T-helper 1 cell treated with Interleukin-12 subunit alpha and Interleukin-12 subunit beta and Interleukin-4 antibody, amounts not matched to agents 30 μg/mL and 1 μg/mL, for 36 hours (primary cell): ENCODE results near the gene AGBL4.

Experiments
- H3K27ac Mint-ChIP-seq: one replicate; pipeline ENCODE4 v1.8.0; 2021; ENCODE audit warnings: mild to moderate bottlenecking, mixed read lengths
- H3K27me3 Mint-ChIP-seq: one replicate; pipeline ENCODE4 v1.8.0; 2021; ENCODE audit warnings: low read depth, mixed read lengths
- H3K36me3 Mint-ChIP-seq: one replicate; pipeline ENCODE4 v1.8.0; 2021; ENCODE audit warnings: low read depth, mixed read lengths
- H3K4me1 Mint-ChIP-seq: one replicate; pipeline ENCODE4 v1.8.0; 2021; ENCODE audit warnings: low read depth, mixed read lengths
- H3K4me3 Mint-ChIP-seq: one replicate; pipeline ENCODE4 v1.8.0; 2021; ENCODE audit warnings: mild to moderate bottlenecking, moderate library complexity, mixed read lengths
- H3K9me3 Mint-ChIP-seq: one replicate; pipeline ENCODE4 v1.8.0; 2021; ENCODE audit warnings: mixed read lengths

Gene AGBL4

GRCh38 chr1:48944811-48945210 lies 1078.9 kb downstream of the AGBL4 start:
- Mint-ChIP-seq H3K4me1 (no peaks in the 10 kb centered on the region), H3K27ac (no peak overlapping the region), H3K36me3 (no peaks in the 10 kb centered on the region), H3K9me3 (no peaks in the 10 kb centered on the region), H3K27me3 (no peaks in the 10 kb centered on the region), H3K4me3 (no peak overlapping the region)

GRCh38 chr1:48943826-48944225 lies 1079.9 kb downstream of the AGBL4 start:
- H3K4me1 Mint-ChIP-seq: no peaks in the 10 kb centered on the region
- H3K27ac Mint-ChIP-seq: no peak overlapping the region
- H3K4me3 Mint-ChIP-seq: no peak overlapping the region
- no peaks in the 10 kb centered on the region for H3K9me3 Mint-ChIP-seq
- no peaks in the 10 kb centered on the region for H3K27me3 Mint-ChIP-seq
- H3K36me3 Mint-ChIP-seq: no peaks in the 10 kb centered on the region

- Mint-ChIP-seq H3K36me3 (no peaks in the 10 kb centered on the region), H3K9me3 (no peaks in the 10 kb centered on the region), H3K27me3 (no peaks in the 10 kb centered on the region), H3K4me1 (no peaks in the 10 kb centered on the region), H3K4me3 (no peak overlapping the region), H3K27ac (no peak overlapping the region)
Measured at GRCh38 chr1:48943393-48943792, 1080.4 kb downstream of the AGBL4 start.

- H3K27ac Mint-ChIP-seq: no peak overlapping the region
- H3K9me3 Mint-ChIP-seq: no peaks in the 10 kb centered on the region
- H3K36me3 Mint-ChIP-seq: no peaks in the 10 kb centered on the region
- H3K4me1 Mint-ChIP-seq: no peaks in the 10 kb centered on the region
- H3K27me3 Mint-ChIP-seq: no peaks in the 10 kb centered on the region
- H3K4me3 Mint-ChIP-seq: no peak overlapping the region
Measured at GRCh38 chr1:48940962-48941732, 1082.6 kb downstream of the AGBL4 start.

- no peaks in the 10 kb centered on the region for H3K9me3 Mint-ChIP-seq
- no peak overlapping the region for H3K27ac Mint-ChIP-seq
- H3K4me1 Mint-ChIP-seq: no peaks in the 10 kb centered on the region
- H3K4me3 Mint-ChIP-seq: no peak overlapping the region
- H3K27me3 Mint-ChIP-seq: no peaks in the 10 kb centered on the region
- H3K36me3 Mint-ChIP-seq: no peaks in the 10 kb centered on the region
Measured at GRCh38 chr1:48940354-48940753, 1083.4 kb downstream of the AGBL4 start.

- H3K27ac Mint-ChIP-seq: no peak overlapping the region
- H3K27me3 Mint-ChIP-seq: no peaks in the 10 kb centered on the region
- no peak overlapping the region for H3K4me3 Mint-ChIP-seq
- H3K9me3 Mint-ChIP-seq: no peaks in the 10 kb centered on the region
- no peaks in the 10 kb centered on the region for H3K36me3 Mint-ChIP-seq
- H3K4me1 Mint-ChIP-seq: no peaks in the 10 kb centered on the region
Measured at GRCh38 chr1:48939828-48940227, 1083.9 kb downstream of the AGBL4 start.

GRCh38 chr1:48939042-48939441 lies 1084.7 kb downstream of the AGBL4 start:
- Mint-ChIP-seq H3K27ac (no peak overlapping the region), H3K27me3 (no peaks in the 10 kb centered on the region), H3K36me3 (no peaks in the 10 kb centered on the region), H3K4me1 (no peaks in the 10 kb centered on the region), H3K4me3 (no peak overlapping the region), H3K9me3 (no peaks in the 10 kb centered on the region)

- Mint-ChIP-seq H3K27ac (no peak overlapping the region), H3K36me3 (no peaks in the 10 kb centered on the region), H3K9me3 (no peaks in the 10 kb centered on the region), H3K4me1 (no peaks in the 10 kb centered on the region), H3K27me3 (no peaks in the 10 kb centered on the region), H3K4me3 (no peak overlapping the region)
Measured at GRCh38 chr1:48937732-48938131, 1086.0 kb downstream of the AGBL4 start.

- Mint-ChIP-seq H3K36me3 (no peaks in the 10 kb centered on the region), H3K4me3 (no peak overlapping the region), H3K27ac (no peak overlapping the region)
Measured at GRCh38 chr1:48936436-48936835, 1087.3 kb downstream of the AGBL4 start.

GRCh38 chr1:48932366-48932765 lies 1091.4 kb downstream of the AGBL4 start:
- no peaks in the 10 kb centered on the region for H3K27me3 Mint-ChIP-seq
- no peak overlapping the region for H3K27ac Mint-ChIP-seq
- no peaks in the 10 kb centered on the region for H3K4me1 Mint-ChIP-seq
- H3K4me3 Mint-ChIP-seq: no peak overlapping the region
- H3K9me3 Mint-ChIP-seq: no peaks in the 10 kb centered on the region
- no peaks in the 10 kb centered on the region for H3K36me3 Mint-ChIP-seq

More at GRCh38 chr1:48936436-48936835, 1087.3 kb downstream of the AGBL4 start:
- Mint-ChIP-seq H3K9me3 (no peaks in the 10 kb centered on the region), H3K4me1 (no peaks in the 10 kb centered on the region), H3K27me3 (no peaks in the 10 kb centered on the region)

GRCh38 chr1:48931506-48932192 lies 1092.1 kb downstream of the AGBL4 start:
- Mint-ChIP-seq H3K36me3 (no peaks in the 10 kb centered on the region), H3K9me3 (no peaks in the 10 kb centered on the region), H3K4me3 (no peak overlapping the region), H3K27me3 (no peaks in the 10 kb centered on the region), H3K27ac (no peak overlapping the region), H3K4me1 (no peaks in the 10 kb centered on the region)

GRCh38 chr1:48930011-48930410 lies 1093.7 kb downstream of the AGBL4 start:
- no peaks in the 10 kb centered on the region for H3K36me3 Mint-ChIP-seq
- no peak overlapping the region for H3K27ac Mint-ChIP-seq
- no peaks in the 10 kb centered on the region for H3K9me3 Mint-ChIP-seq
- H3K4me1 Mint-ChIP-seq: no peaks in the 10 kb centered on the region
- H3K27me3 Mint-ChIP-seq: no peaks in the 10 kb centered on the region
- H3K4me3 Mint-ChIP-seq: no peak overlapping the region

GRCh38 chr1:48924099-48924498 lies 1099.7 kb downstream of the AGBL4 start:
- H3K4me3 Mint-ChIP-seq: no peak overlapping the region
- H3K4me1 Mint-ChIP-seq: no peaks in the 10 kb centered on the region
- no peaks in the 10 kb centered on the region for H3K9me3 Mint-ChIP-seq
- H3K36me3 Mint-ChIP-seq: no peaks in the 10 kb centered on the region
- H3K27ac Mint-ChIP-seq: no peak overlapping the region
- no peaks in the 10 kb centered on the region for H3K27me3 Mint-ChIP-seq

GRCh38 chr1:48923116-48923515 lies 1100.6 kb downstream of the AGBL4 start:
- H3K27me3 Mint-ChIP-seq: no peaks in the 10 kb centered on the region
- no peak overlapping the region for H3K4me3 Mint-ChIP-seq
- no peaks in the 10 kb centered on the region for H3K9me3 Mint-ChIP-seq
- no peak overlapping the region for H3K27ac Mint-ChIP-seq
- no peaks in the 10 kb centered on the region for H3K4me1 Mint-ChIP-seq
- H3K36me3 Mint-ChIP-seq: no peaks in the 10 kb centered on the region

- H3K9me3 Mint-ChIP-seq: no peaks in the 10 kb centered on the region
- H3K36me3 Mint-ChIP-seq: no peaks in the 10 kb centered on the region
- no peak overlapping the region for H3K4me3 Mint-ChIP-seq
- H3K27me3 Mint-ChIP-seq: no peaks in the 10 kb centered on the region
- no peak overlapping the region for H3K27ac Mint-ChIP-seq
- no peaks in the 10 kb centered on the region for H3K4me1 Mint-ChIP-seq
Measured at GRCh38 chr1:48920851-48921250, 1102.9 kb downstream of the AGBL4 start.
